ENCODE results near the gene PLPP7. TPM values are rescaled to one million over a fixed set of nuclear protein-coding genes. Genes with fewer than 3 reads are reported as not detected.
"Not testable (repeated sequence)": the region's sequence is repeated elsewhere in the genome, so short reads cannot be mapped to it uniquely, and the experiment has no call there.

The PLPP7 gene
- total RNA-seq, 1 donor from 2014 or later = 3.6 TPM

GRCh38 chr9:131330814-131331600 lies 41.5 kb downstream of the PLPP7 start:
- peak; percentile 96 for DNase-seq (ENCODE audit: low read depth, low spot score)

GRCh38 chr9:131331996-131332395 lies 42.5 kb downstream of the PLPP7 start:
- not testable (repeated sequence) for DNase-seq (ENCODE audit: low read depth, low spot score)

GRCh38 chr9:131333771-131334628 lies 44.5 kb downstream of the PLPP7 start:
- no peak for DNase-seq (ENCODE audit: low read depth, low spot score)

- DNase-seq (ENCODE audit: low read depth, low spot score) = no peak
Measured at GRCh38 chr9:131334629-131335367, 45.3 kb downstream of the PLPP7 start.

DNA sequence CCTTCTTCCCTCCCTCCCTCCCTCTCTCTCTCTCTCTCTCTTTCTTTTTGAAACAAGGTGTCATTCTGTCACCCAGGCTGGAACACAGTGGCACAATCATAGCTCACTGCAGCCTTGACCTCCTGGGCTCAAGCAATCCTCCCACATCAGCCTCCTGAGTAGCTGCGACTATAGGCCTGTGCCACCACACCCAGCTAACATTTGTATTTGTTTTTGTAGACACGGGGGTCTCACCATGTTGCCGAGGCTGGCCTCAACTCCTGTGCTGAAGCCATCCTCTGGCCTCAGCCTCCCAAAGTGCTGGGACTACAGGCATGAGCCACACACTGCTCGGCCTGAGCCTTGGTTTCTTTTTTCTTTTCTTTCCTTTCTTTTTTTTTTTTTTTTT lies 45.8 kb downstream of the PLPP7 start:
- no peak for DNase-seq (ENCODE audit: low read depth, low spot score)

- no peak for DNase-seq (ENCODE audit: low read depth, low spot score)
Measured at GRCh38 chr9:131337131-131337848, 47.8 kb downstream of the PLPP7 start.

- DNase-seq (ENCODE audit: low read depth, low spot score) = not testable (repeated sequence)
Measured at GRCh38 chr9:131339212-131339611, 49.7 kb downstream of the PLPP7 start.

GRCh38 chr9:131344931-131345535 lies 55.5 kb downstream of the PLPP7 start:
- not testable (repeated sequence) for DNase-seq (ENCODE audit: low read depth, low spot score)

GRCh38 chr9:131346559-131346958 lies 57.0 kb downstream of the PLPP7 start:
- no peak for DNase-seq (ENCODE audit: low read depth, low spot score)

DNA sequence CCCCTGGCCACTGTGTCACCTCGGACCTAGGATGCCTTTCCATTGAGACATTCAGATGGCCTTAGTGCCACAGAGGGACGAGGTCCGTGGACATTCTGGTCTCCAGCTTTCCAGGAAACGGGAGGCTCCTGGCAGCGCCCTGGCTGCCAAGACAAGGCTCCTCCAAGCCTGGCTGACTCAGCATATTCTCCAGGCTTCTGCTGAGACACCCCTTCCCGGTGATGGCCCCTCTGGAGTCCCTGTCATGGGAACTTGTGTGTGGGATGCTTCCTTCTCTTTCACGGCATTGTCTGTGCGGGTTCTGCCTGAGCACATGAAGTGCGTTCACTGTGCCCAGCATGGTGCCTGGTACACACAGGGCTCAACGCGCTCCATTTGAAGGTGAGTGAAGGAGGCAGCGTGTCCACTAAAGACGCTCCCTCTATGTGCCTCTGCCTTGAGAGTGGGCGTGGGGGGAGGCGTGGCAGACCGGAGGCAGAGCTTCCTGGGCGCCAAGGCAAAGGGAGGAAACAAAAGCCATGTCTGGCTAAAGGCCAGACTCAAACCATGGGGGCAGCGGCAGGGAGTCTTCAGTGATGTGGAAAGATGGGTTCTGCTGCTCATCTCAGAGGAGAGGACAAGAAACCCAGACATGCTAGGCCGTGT lies 58.0 kb downstream of the PLPP7 start:
- DNase-seq (ENCODE audit: low read depth, low spot score) = no peak

- DNase-seq (ENCODE audit: low read depth, low spot score) = no peak
Measured at GRCh38 chr9:131348631-131349521, 59.4 kb downstream of the PLPP7 start.

DNA sequence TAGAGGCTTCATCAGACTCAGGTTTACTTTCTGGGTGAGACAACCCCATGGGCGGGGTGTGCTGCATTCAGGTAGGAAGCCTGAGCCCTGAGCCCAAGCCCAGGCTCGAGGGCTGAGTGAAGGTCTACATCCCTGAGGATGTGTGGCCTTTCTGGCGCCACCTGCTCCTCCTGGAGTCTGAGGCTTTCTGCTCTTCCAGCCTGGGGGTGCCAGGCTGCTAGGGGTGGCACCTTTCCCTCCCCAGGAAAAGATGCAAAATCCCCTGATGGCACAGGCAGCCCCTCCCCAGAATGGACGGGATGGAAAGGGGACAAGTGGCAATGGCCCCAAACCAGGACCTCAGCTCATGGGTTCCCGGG lies 60.0 kb downstream of the PLPP7 start:
- DNase-seq (ENCODE audit: low read depth, low spot score) = no peak

DNA sequence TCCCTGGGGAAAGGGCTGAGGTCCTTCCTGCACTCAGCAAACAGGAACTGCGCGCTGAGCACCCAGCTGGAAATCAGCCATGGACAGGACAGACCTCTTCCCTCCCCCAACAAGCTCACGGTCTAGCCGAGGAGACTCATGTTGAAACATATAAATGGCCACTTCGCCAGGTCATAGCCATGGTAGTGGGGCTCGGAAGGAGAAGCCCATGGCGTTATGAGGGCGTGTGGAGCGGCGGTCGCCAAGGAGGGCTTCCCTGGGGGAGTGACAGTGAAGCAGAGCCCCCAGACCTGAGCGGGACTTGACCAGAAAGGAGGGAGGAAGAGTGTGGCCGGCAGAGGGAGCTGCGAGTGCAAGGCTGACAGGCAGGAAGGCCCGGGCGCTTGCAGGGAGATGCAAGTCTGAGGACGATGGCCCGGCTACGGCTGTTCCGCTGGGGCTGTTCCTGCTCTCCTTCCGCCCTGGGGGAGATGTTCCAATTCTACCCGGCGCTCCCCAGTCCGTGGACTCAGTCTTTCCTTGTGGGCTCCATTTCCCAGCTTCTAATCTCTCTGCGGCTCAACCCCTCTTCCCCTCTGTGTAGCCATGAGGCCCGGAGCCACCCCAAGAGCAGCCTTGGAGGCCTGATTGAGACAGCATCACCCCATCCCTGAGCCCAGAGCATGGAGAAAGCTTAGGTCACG lies 60.5 kb downstream of the PLPP7 start:
- DNase-seq (ENCODE audit: low read depth, low spot score) = no peak

DNA sequence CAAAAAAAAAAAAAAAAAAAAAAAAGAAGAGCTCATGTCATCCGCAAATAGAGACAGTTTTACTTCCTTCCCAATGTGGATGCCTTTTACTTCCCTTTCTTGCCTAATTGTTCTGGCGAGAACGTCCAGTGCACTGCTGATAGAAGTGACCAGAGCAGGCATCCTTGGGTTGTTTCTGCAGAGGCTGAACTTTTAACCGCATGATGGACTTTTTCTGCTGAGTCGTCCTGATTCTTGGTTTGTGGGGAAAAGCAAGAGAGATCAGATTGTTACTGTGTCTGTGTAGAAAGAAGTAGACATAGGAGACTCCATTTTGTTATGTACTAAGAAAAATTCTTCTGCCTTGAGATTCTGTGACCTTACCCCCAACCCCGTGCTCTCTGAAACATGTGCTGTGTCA lies 67.0 kb downstream of the PLPP7 start:
- not testable (repeated sequence) for DNase-seq (ENCODE audit: low read depth, low spot score)

DNA sequence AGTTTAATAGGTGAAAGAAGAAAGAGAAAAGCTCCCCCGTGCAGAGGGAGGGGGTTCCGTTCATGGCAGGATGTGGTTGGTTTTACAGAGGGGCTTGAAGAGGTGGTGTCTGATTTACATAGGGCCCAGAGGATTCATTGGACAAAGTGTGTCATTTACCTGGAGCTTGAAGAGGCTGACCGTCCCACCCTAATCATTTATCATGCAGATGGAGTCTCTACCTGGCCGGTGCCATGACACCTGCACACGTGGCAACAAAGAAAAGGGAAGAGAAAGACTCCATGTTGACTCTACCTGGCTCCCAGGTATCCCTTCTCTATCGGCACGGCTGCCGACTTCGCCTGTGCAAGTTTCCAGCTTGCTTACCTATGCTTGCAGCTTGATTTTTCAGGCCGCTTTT lies 69.0 kb downstream of the PLPP7 start:
- DNase-seq (ENCODE audit: low read depth, low spot score) = no peak
